Spinal cord (tissue), 10 donors: Measurements from ENCODE around the gene KCNE4. TPM values are rescaled to one million over a fixed set of nuclear protein-coding genes. Genes with fewer than 3 reads are reported as not detected.

Experiments
- DNase-seq, 6 donors: peaks; one replicate each; pipeline versions ENCODE4 v3.0.0 to v3.0.0-alpha.2; 2013 to 2015; ENCODE audit warnings: low spot score in 6 of 6, low read depth in 4 of 6
- H3K27ac ChIP-seq: one replicate; pipeline ENCODE4 v1.5.1; 2013; ENCODE audit warnings: low read depth, low read length, control low read depth
- H3K27me3 ChIP-seq: one replicate; pipeline ENCODE4 v1.6.1; 2013; ENCODE audit warnings: low read length; ENCODE audit not compliant: control insufficient read depth, insufficient read depth
- H3K36me3 ChIP-seq: one replicate; pipeline ENCODE4 v1.6.1; 2013; ENCODE audit warnings: low read length; ENCODE audit not compliant: control insufficient read depth, insufficient read depth
- H3K4me1 ChIP-seq: one replicate; pipeline ENCODE4 v1.6.1; 2013; ENCODE audit warnings: low read length; ENCODE audit not compliant: control insufficient read depth, insufficient read depth
- H3K4me3 ChIP-seq: one replicate; pipeline ENCODE4 v1.5.1; 2013; ENCODE audit warnings: low read depth, low read length, control low read depth
- H3K9me3 ChIP-seq: one replicate; pipeline ENCODE4 v1.6.1; 2013; ENCODE audit warnings: low read length; ENCODE audit not compliant: control insufficient read depth, insufficient read depth
- WGBS: methylation state at CpG from one replicate; pipeline ENCODE4 v1.1.5; 2013; ENCODE audit warnings: missing lambda C conversion rate; ENCODE audit not compliant: insufficient coverage; 5-methylcytosine and 5-hydroxymethylcytosine counted together
- polyA plus RNA-seq, 2 donors: library from polyadenylated mRNA; unstranded; fragments of 120-200 nt; gene quantifications; one replicate each; pipeline ENCODE4 v1.2.1, GENCODE V29; 2013; ENCODE audit not compliant: insufficient read length in 2 of 2
- total RNA-seq, 2 donors: library from RNA; depleted of rRNA in 1 of 2; stranded (reverse); fragments of 120-200 nt in 1 of 2; fragments of >200 nt in 1 of 2; gene quantifications; one replicate each; pipeline versions ENCODE4 v1.2.3 to v1.2.4, GENCODE V29; 2013 to 2014
- donor health status: healthy.

Gene KCNE4
- total and polyA plus RNA-seq, 4 donors, result 8.3 to 23.8 (median 12.2) TPM

GRCh38 chr2:223046470-223047040 lies 5.4 kb upstream of the KCNE4 start:
- no peaks in the 10 kb centered on the region for H3K36me3 ChIP-seq
- H3K9me3 ChIP-seq, result no peaks in the 10 kb centered on the region
- no peak overlapping the region for H3K27ac ChIP-seq
- H3K4me3 ChIP-seq, result no peak overlapping the region
- WGBS, result 88% methylated on average over 2 of the region's 2 CpGs
- peaks cover 5% of the 10 kb centered on the region for H3K4me1 ChIP-seq
- DNase-seq, result no peak
- no peaks in the 10 kb centered on the region for H3K27me3 ChIP-seq

DNA sequence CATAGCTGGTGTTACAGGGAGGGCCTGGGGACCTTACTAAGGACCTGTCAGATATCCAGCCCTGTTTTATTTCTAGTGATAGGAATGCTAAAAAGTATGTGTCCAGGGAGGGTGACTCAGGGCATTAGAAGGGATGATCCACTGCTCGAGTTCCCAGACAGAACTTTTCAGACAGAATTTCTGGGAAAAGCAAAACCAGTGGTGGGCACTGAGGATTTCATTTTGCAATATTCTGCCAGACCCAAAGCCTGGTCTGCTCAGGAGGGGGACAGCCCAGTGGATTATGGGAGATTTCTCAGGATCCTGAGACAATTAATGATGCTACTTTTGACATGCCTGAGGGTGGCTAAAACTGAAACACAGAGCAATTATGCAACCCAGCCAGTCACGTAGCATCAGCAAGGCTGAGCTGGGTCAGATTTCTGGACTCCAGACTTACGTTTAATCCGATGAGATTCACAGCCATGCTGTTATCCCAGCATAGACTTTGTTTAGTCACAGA lies 4.7 kb upstream of the KCNE4 start:
- no peak overlapping the region for H3K4me3 ChIP-seq
- H3K36me3 ChIP-seq, result no peaks in the 10 kb centered on the region
- H3K4me1 ChIP-seq, result peaks cover 10% of the 10 kb centered on the region
- no peaks in the 10 kb centered on the region for H3K27me3 ChIP-seq
- no peaks in the 10 kb centered on the region for H3K9me3 ChIP-seq
- WGBS, result 86% methylated on average over 4 of the region's 4 CpGs
- no peak for DNase-seq
- H3K27ac ChIP-seq, result no peak overlapping the region

GRCh38 chr2:223048519-223048918 lies 3.5 kb upstream of the KCNE4 start:
- H3K9me3 ChIP-seq, result no peaks in the 10 kb centered on the region
- no peak for DNase-seq
- no peaks in the 10 kb centered on the region for H3K27me3 ChIP-seq
- no peaks in the 10 kb centered on the region for H3K36me3 ChIP-seq
- WGBS, result no CpG with 5 or more reads among the region's 1 CpG
- no peak overlapping the region for H3K4me3 ChIP-seq
- no peak overlapping the region for H3K27ac ChIP-seq
- H3K4me1 ChIP-seq, result peaks cover 22% of the 10 kb centered on the region

- H3K27me3 ChIP-seq, result no peaks in the 10 kb centered on the region
- DNase-seq, result no peak
- H3K9me3 ChIP-seq, result no peaks in the 10 kb centered on the region
- H3K36me3 ChIP-seq, result no peaks in the 10 kb centered on the region
- peaks cover 29% of the 10 kb centered on the region for H3K4me1 ChIP-seq
- WGBS, result no CpG with 5 or more reads among the region's 4 CpGs
- H3K4me3 ChIP-seq, result no peak overlapping the region
- no peak overlapping the region for H3K27ac ChIP-seq
Observed at GRCh38 chr2:223049356-223049755, 2.6 kb upstream of the KCNE4 start.

- Histone ChIP-seq H3K27ac (no peak overlapping the region), H3K36me3 (no peaks in the 10 kb centered on the region), H3K4me3 (no peak overlapping the region), H3K27me3 (no peaks in the 10 kb centered on the region), H3K9me3 (no peaks in the 10 kb centered on the region), H3K4me1 (peaks cover 35% of the 10 kb centered on the region)
- no CpG with 5 or more reads among the region's 3 CpGs for WGBS
- DNase-seq, result no peak
Observed at GRCh38 chr2:223050188-223050587, 1.8 kb upstream of the KCNE4 start.

GRCh38 chr2:223050900-223051504 lies 988 bp upstream of the KCNE4 start:
- Histone ChIP-seq H3K4me3 (peak overlapping the region; percentile 63), H3K9me3 (no peaks in the 10 kb centered on the region), H3K27ac (peak overlapping the region; percentile 94), H3K36me3 (no peaks in the 10 kb centered on the region), H3K4me1 (peaks cover 39% of the 10 kb centered on the region), H3K27me3 (no peaks in the 10 kb centered on the region)
- 16% methylated on average over 4 of the region's 8 CpGs for WGBS
- DNase-seq, result peak in 1 of 6 donors; percentile 34

- peak in 3 of 6 donors; percentile 40 to 50 (median 43) for DNase-seq
- WGBS, result 38% methylated on average over 38 of the region's 42 CpGs
- peak overlapping the region; percentile 94 for H3K27ac ChIP-seq
- no peaks in the 10 kb centered on the region for H3K27me3 ChIP-seq
- H3K36me3 ChIP-seq, result no peaks in the 10 kb centered on the region
- H3K9me3 ChIP-seq, result no peaks in the 10 kb centered on the region
- peaks cover 51% of the 10 kb centered on the region for H3K4me1 ChIP-seq
- H3K4me3 ChIP-seq, result peak overlapping the region; percentile 63
Observed at GRCh38 chr2:223052548-223053483, 826 bp downstream of the KCNE4 start.

DNA sequence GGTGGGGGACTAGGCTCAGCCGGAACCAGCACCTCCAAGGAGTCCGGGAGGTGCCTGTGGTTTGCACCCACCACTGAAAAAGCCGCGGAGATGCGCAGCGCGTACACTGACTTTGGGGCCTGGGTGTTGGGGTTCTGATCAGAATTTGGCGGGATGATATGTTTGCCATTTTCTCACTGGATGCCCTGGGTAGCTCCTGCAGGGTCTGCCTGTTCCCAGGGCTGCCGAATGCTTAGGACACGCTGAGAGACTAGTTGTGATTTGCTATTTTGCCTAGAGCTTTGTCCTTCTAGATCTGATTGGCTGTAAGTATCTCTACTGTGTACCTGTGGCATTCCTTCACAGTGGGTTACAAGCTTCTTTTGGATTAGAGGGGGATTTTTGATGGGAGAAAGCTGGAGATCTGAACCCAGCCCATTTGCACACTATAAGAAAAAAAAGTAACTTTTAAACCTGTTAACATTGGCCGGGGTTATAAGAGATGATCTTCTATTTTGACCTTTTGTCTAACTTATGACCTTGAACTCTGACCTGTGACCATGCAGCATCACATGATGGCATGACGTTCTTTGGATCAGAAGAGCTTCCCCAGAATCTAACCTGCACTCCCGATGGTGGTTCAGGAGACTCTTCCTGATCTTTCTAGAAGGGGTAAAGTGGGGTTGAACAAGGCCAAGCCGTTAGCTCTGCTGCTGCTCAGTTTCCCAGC lies 1.6 kb downstream of the KCNE4 start:
- H3K4me1 ChIP-seq, result peaks cover 51% of the 10 kb centered on the region
- peak overlapping the region; percentile 94 for H3K27ac ChIP-seq
- DNase-seq, result peak in 1 of 6 donors; percentile 49
- H3K36me3 ChIP-seq, result no peaks in the 10 kb centered on the region
- H3K27me3 ChIP-seq, result no peaks in the 10 kb centered on the region
- H3K4me3 ChIP-seq, result peak overlapping the region; percentile 63
- WGBS, result 65% methylated on average over 13 of the region's 14 CpGs
- H3K9me3 ChIP-seq, result no peaks in the 10 kb centered on the region

GRCh38 chr2:223054193-223054781 lies 2.3 kb downstream of the KCNE4 start:
- 25% methylated on average over 9 of the region's 11 CpGs for WGBS
- H3K4me1 ChIP-seq, result peaks cover 51% of the 10 kb centered on the region
- peak overlapping the region; percentile 94 for H3K27ac ChIP-seq
- H3K9me3 ChIP-seq, result no peaks in the 10 kb centered on the region
- no peaks in the 10 kb centered on the region for H3K36me3 ChIP-seq
- H3K4me3 ChIP-seq, result peak overlapping the region; percentile 63
- DNase-seq, result peak in 3 of 6 donors; percentile 61 to 82 (median 74)
- no peaks in the 10 kb centered on the region for H3K27me3 ChIP-seq
